Measurements from ENCODE around the gene RXFP3.

The RXFP3 gene

DNA sequence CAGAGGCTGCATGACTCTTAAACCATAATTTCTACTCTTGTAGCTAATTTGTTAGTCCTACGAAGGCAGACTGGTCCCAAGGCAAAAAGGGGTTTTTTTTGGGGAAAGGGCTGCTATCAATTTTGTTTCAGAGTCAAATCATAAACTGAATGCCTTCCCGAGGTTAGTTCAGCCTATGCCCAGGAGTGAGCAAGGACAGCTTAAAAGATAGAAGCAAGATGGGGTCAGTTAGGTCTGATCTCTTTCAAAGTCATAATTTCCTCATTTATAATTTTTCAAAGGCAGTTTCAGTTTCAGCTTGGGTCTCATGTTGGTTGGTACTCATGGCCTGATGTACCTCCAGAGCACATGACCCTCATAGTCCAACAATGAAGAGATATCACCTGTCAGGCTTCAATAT lies 7.9 kb upstream of the RXFP3 start:
- Histone ChIP-seq H3K9ac (ENCODE audit: low read length) (no peak overlapping the region), H3K27me3 (ENCODE audit: insufficient read depth, low read length, poor library complexity) (no peaks in the 10 kb centered on the region), H4K8ac (ENCODE audit: low read depth, low read length) (no peak overlapping the region), H3K23ac (ENCODE audit: low read length) (no peak overlapping the region), H2BK15ac (replicated peaks; ENCODE audit: low read depth) (no peak overlapping the region), H3K4ac (ENCODE audit: low read depth, low read length) (no peak overlapping the region), H2BK120ac (ENCODE audit: low read depth, low read length) (peak overlapping the region; percentile 35), H3K18ac (ENCODE audit: low read length) (no peak overlapping the region), H2BK5ac (ENCODE audit: low read length) (no peak overlapping the region), H3K4me2 (ENCODE audit: low read length) (no peak overlapping the region), H3K79me2 (ENCODE audit: control insufficient read depth, insufficient read depth, low read length) (no peaks in the 10 kb centered on the region), H2AK5ac (ENCODE audit: low read length) (no peak overlapping the region), H3K4me3 (ENCODE audit: low read length) (no peak overlapping the region), H3K4me1 (ENCODE audit: control insufficient read depth, low read depth, low read length) (peaks cover 13% of the 10 kb centered on the region), H3K27ac (ENCODE audit: low read depth, low read length) (no peak overlapping the region), H3K36me3 (ENCODE audit: control insufficient read depth, insufficient read depth, low read length) (no peaks in the 10 kb centered on the region), H3K56ac (ENCODE audit: low read length) (no peak overlapping the region), H3K79me1 (ENCODE audit: low read length) (no peaks in the 10 kb centered on the region), H4K5ac (ENCODE audit: low read length) (no peak overlapping the region)
- no CpG with 5 or more reads among the region's 2 CpGs for WGBS (ENCODE audit: extremely low coverage, insufficient coverage, low lambda C conversion rate)
- no peak for DNase-seq

DNA sequence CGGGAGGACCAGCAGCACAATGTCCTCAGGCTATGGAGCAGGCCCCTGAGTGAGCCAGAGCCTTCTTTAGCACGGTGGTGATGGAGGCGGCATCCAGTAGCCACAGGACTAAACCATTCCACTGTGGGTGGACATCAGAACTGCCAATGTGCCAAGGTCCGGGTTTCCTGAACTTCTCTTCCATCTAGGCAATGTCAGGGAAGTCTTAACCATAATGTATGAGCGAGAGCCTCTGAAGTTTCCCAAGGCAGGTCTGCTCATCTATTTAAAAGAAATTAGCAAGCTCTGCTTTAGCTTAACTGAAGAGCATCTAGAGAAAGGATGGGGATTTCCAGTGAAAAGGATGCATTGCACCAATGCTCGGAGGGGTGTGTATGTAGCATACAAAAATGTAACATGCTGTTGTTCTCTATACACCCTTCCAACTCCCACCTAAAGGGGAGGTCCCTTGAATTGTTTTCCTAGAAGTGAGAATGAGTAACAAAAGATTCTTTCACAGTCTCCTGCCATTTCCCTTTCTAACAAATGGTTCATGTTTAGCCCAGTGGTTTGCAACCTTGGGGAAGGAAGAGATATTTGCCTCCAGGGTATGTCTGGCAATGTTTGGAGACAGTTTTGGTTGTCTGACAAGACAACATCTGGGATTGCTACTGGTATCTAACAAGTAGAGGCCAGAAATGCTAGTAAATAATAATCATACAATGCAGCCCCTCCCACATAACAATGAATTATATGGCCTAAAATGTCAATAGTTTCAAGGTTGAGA lies 6.1 kb upstream of the RXFP3 start:
- no peak overlapping the region for H3K4me3 ChIP-seq (ENCODE audit: low read length)
- no peaks in the 10 kb centered on the region for H3K27me3 ChIP-seq (ENCODE audit: insufficient read depth, low read length, poor library complexity)
- H3K4me2 ChIP-seq (ENCODE audit: low read length): no peak overlapping the region
- peaks cover 13% of the 10 kb centered on the region for H3K4me1 ChIP-seq (ENCODE audit: control insufficient read depth, low read depth, low read length)
- H2AK5ac ChIP-seq (ENCODE audit: low read length): peak overlapping the region; percentile 47
- H3K79me1 ChIP-seq (ENCODE audit: low read length): no peaks in the 10 kb centered on the region
- H4K5ac ChIP-seq (ENCODE audit: low read length): peak overlapping the region; percentile 7
- H3K79me2 ChIP-seq (ENCODE audit: control insufficient read depth, insufficient read depth, low read length): no peaks in the 10 kb centered on the region
- H2BK120ac ChIP-seq (ENCODE audit: low read depth, low read length): no peak overlapping the region
- H2BK5ac ChIP-seq (ENCODE audit: low read length): peak overlapping the region; percentile 61
- no peak overlapping the region for H2BK15ac ChIP-seq (replicated peaks; ENCODE audit: low read depth)
- peak overlapping the region; percentile 51 for H3K56ac ChIP-seq (ENCODE audit: low read length)
- no peak overlapping the region for H3K9ac ChIP-seq (ENCODE audit: low read length)
- peak overlapping the region; percentile 87 for H3K27ac ChIP-seq (ENCODE audit: low read depth, low read length)
- DNase-seq: peak; percentile 26
- H3K36me3 ChIP-seq (ENCODE audit: control insufficient read depth, insufficient read depth, low read length): no peaks in the 10 kb centered on the region
- WGBS (ENCODE audit: extremely low coverage, insufficient coverage, low lambda C conversion rate): no CpG with 5 or more reads among the region's 6 CpGs
- H3K4ac ChIP-seq (ENCODE audit: low read depth, low read length): no peak overlapping the region
- no peak overlapping the region for H3K23ac ChIP-seq (ENCODE audit: low read length)
- no peak overlapping the region for H4K8ac ChIP-seq (ENCODE audit: low read depth, low read length)
- peak overlapping the region; percentile 71 for H3K18ac ChIP-seq (ENCODE audit: low read length)

DNA sequence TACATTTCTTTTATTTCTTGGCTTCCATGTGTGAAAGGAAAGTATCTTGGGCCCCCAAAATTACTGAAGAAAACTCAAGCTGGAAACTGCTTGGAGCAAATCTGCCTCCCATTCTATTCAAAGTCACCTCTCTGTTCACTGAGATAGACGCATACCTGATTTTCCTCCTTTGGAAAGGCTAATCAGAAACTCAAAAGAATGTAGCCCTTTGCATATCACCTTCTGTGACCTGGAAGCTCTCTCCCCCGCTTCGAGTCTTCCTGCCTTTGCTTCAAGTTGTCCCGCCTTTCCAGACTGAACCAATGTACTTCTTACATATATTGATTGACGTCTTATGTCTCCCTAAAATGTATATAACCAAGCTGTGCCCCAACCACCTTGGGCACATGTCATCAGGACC lies 5.0 kb upstream of the RXFP3 start:
- Histone ChIP-seq H3K4me2 (ENCODE audit: low read length) (no peak overlapping the region), H4K8ac (ENCODE audit: low read depth, low read length) (no peak overlapping the region), H4K5ac (ENCODE audit: low read length) (no peak overlapping the region), H3K79me1 (ENCODE audit: low read length) (no peaks in the 10 kb centered on the region), H2BK120ac (ENCODE audit: low read depth, low read length) (no peak overlapping the region), H3K18ac (ENCODE audit: low read length) (no peak overlapping the region), H3K4ac (ENCODE audit: low read depth, low read length) (no peak overlapping the region), H3K9ac (ENCODE audit: low read length) (no peak overlapping the region), H2BK15ac (replicated peaks; ENCODE audit: low read depth) (no peak overlapping the region), H3K27ac (ENCODE audit: low read depth, low read length) (peak overlapping the region; percentile 2), H2BK5ac (ENCODE audit: low read length) (no peak overlapping the region), H3K27me3 (ENCODE audit: insufficient read depth, low read length, poor library complexity) (no peaks in the 10 kb centered on the region), H3K23ac (ENCODE audit: low read length) (no peak overlapping the region), H2AK5ac (ENCODE audit: low read length) (no peak overlapping the region), H3K79me2 (ENCODE audit: control insufficient read depth, insufficient read depth, low read length) (no peaks in the 10 kb centered on the region), H3K56ac (ENCODE audit: low read length) (no peak overlapping the region), H3K4me1 (ENCODE audit: control insufficient read depth, low read depth, low read length) (peaks cover 13% of the 10 kb centered on the region), H3K4me3 (ENCODE audit: low read length) (no peak overlapping the region), H3K36me3 (ENCODE audit: control insufficient read depth, insufficient read depth, low read length) (no peaks in the 10 kb centered on the region)
- no CpG with 5 or more reads among the region's 5 CpGs for WGBS (ENCODE audit: extremely low coverage, insufficient coverage, low lambda C conversion rate)
- DNase-seq: peak; percentile 62

DNA sequence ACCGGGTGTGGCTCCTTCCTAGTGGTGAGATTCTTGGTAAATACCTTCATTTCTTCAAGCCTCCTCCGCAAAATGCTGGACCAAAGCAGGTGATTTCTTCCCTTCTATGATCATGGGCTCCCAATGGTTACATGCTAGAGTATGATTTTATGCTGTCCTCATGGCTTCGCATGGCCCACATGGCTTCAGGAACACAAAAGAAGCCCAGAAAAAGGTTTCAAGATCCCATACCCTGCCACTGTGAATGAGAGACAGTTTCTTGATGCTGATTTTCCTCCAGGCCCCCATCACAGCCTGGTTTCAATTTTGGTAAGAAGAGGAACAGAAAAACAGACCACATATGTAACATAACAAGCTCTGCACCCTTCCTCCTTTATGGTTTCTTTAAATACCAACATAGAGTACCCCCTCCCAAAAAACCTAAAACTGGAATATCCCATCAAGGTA lies 2.4 kb upstream of the RXFP3 start:
- Histone ChIP-seq H3K79me2 (ENCODE audit: control insufficient read depth, insufficient read depth, low read length) (no peaks in the 10 kb centered on the region), H3K56ac (ENCODE audit: low read length) (no peak overlapping the region), H3K27ac (ENCODE audit: low read depth, low read length) (no peak overlapping the region), H2BK5ac (ENCODE audit: low read length) (no peak overlapping the region), H3K4me3 (ENCODE audit: low read length) (no peak overlapping the region), H2BK15ac (replicated peaks; ENCODE audit: low read depth) (no peak overlapping the region), H3K9ac (ENCODE audit: low read length) (no peak overlapping the region), H3K18ac (ENCODE audit: low read length) (no peak overlapping the region), H3K36me3 (ENCODE audit: control insufficient read depth, insufficient read depth, low read length) (no peaks in the 10 kb centered on the region), H3K27me3 (ENCODE audit: insufficient read depth, low read length, poor library complexity) (peaks cover 3% of the 10 kb centered on the region), H3K79me1 (ENCODE audit: low read length) (no peaks in the 10 kb centered on the region), H4K5ac (ENCODE audit: low read length) (no peak overlapping the region), H3K4me1 (ENCODE audit: control insufficient read depth, low read depth, low read length) (peaks cover 11% of the 10 kb centered on the region), H2BK120ac (ENCODE audit: low read depth, low read length) (no peak overlapping the region), H3K4ac (ENCODE audit: low read depth, low read length) (no peak overlapping the region), H3K4me2 (ENCODE audit: low read length) (no peak overlapping the region), H3K23ac (ENCODE audit: low read length) (no peak overlapping the region), H2AK5ac (ENCODE audit: low read length) (no peak overlapping the region), H4K8ac (ENCODE audit: low read depth, low read length) (no peak overlapping the region)
- DNase-seq: no peak
- WGBS (ENCODE audit: extremely low coverage, insufficient coverage, low lambda C conversion rate): no CpG with 5 or more reads among the region's 3 CpGs

DNA sequence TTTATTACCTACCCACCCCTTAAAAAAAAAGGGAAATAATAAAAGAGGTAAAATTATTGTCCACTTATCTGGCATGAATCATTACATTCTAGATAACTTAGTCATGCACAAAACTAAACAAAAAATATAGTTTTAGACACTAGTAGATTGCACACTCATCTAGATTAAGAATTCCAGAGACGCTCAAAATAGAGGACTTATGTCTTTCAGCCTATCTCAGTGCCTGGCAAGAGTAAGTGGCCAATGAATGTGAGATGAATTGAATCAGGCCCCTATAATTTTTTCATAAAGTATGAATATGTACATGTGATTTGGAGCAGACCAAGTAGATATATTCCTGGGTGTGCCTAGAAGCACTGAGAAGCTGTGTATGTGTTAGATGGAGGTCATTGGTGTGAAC lies 2.0 kb upstream of the RXFP3 start:
- H3K27me3 ChIP-seq (ENCODE audit: insufficient read depth, low read length, poor library complexity): peaks cover 3% of the 10 kb centered on the region
- H4K8ac ChIP-seq (ENCODE audit: low read depth, low read length): no peak overlapping the region
- peaks cover 11% of the 10 kb centered on the region for H3K4me1 ChIP-seq (ENCODE audit: control insufficient read depth, low read depth, low read length)
- H2BK5ac ChIP-seq (ENCODE audit: low read length): no peak overlapping the region
- no peak overlapping the region for H3K18ac ChIP-seq (ENCODE audit: low read length)
- no CpG with 5 or more reads among the region's 1 CpG for WGBS (ENCODE audit: extremely low coverage, insufficient coverage, low lambda C conversion rate)
- no peak for DNase-seq
- no peak overlapping the region for H3K9ac ChIP-seq (ENCODE audit: low read length)
- H3K4ac ChIP-seq (ENCODE audit: low read depth, low read length): no peak overlapping the region
- no peak overlapping the region for H3K4me3 ChIP-seq (ENCODE audit: low read length)
- H3K27ac ChIP-seq (ENCODE audit: low read depth, low read length): no peak overlapping the region
- no peaks in the 10 kb centered on the region for H3K79me1 ChIP-seq (ENCODE audit: low read length)
- no peak overlapping the region for H3K23ac ChIP-seq (ENCODE audit: low read length)
- H2BK15ac ChIP-seq (replicated peaks; ENCODE audit: low read depth): no peak overlapping the region
- no peak overlapping the region for H2BK120ac ChIP-seq (ENCODE audit: low read depth, low read length)
- H3K56ac ChIP-seq (ENCODE audit: low read length): no peak overlapping the region
- no peaks in the 10 kb centered on the region for H3K36me3 ChIP-seq (ENCODE audit: control insufficient read depth, insufficient read depth, low read length)
- H3K4me2 ChIP-seq (ENCODE audit: low read length): no peak overlapping the region
- H3K79me2 ChIP-seq (ENCODE audit: control insufficient read depth, insufficient read depth, low read length): no peaks in the 10 kb centered on the region
- H4K5ac ChIP-seq (ENCODE audit: low read length): no peak overlapping the region
- H2AK5ac ChIP-seq (ENCODE audit: low read length): no peak overlapping the region

DNA sequence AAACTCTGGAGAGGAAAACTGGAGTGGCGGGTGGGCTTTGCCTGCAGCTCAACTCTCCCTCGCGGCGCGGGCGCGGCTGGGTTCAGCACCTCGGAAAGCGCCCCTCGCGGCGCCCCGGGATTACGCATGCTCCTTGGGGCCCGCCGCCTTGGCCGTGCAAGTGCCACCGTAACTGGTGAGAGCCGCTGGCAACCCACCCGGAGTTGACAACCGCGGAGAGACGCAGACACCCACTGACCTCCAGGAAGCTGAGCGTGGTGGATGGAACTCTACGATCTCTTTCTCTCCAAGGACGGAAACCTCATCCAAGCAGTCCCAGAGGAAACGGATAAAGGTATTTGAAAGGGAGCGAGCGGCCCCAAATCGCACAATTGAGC lies 194 bp upstream of the RXFP3 start:
- no peaks in the 10 kb centered on the region for H3K4me1 ChIP-seq (ENCODE audit: control insufficient read depth, low read depth, low read length)
- H3K27me3 ChIP-seq (ENCODE audit: insufficient read depth, low read length, poor library complexity): peaks cover 3% of the 10 kb centered on the region
- H3K18ac ChIP-seq (ENCODE audit: low read length): no peak overlapping the region
- H3K36me3 ChIP-seq (ENCODE audit: control insufficient read depth, insufficient read depth, low read length): no peaks in the 10 kb centered on the region
- H3K23ac ChIP-seq (ENCODE audit: low read length): no peak overlapping the region
- H4K5ac ChIP-seq (ENCODE audit: low read length): no peak overlapping the region
- H3K4me3 ChIP-seq (ENCODE audit: low read length): no peak overlapping the region
- no peak overlapping the region for H3K4ac ChIP-seq (ENCODE audit: low read depth, low read length)
- no peaks in the 10 kb centered on the region for H3K79me1 ChIP-seq (ENCODE audit: low read length)
- no peak overlapping the region for H4K8ac ChIP-seq (ENCODE audit: low read depth, low read length)
- no CpG with 5 or more reads among the region's 30 CpGs for WGBS (ENCODE audit: extremely low coverage, insufficient coverage, low lambda C conversion rate)
- H2AK5ac ChIP-seq (ENCODE audit: low read length): no peak overlapping the region
- H3K27ac ChIP-seq (ENCODE audit: low read depth, low read length): no peak overlapping the region
- H3K4me2 ChIP-seq (ENCODE audit: low read length): peak overlapping the region; percentile 31
- H3K79me2 ChIP-seq (ENCODE audit: control insufficient read depth, insufficient read depth, low read length): no peaks in the 10 kb centered on the region
- DNase-seq: peak; percentile 77
- peak overlapping the region; percentile 8 for H3K9ac ChIP-seq (ENCODE audit: low read length)
- no peak overlapping the region for H2BK5ac ChIP-seq (ENCODE audit: low read length)
- no peak overlapping the region for H2BK15ac ChIP-seq (replicated peaks; ENCODE audit: low read depth)
- no peak overlapping the region for H3K56ac ChIP-seq (ENCODE audit: low read length)
- H2BK120ac ChIP-seq (ENCODE audit: low read depth, low read length): no peak overlapping the region
